NCI-H345 (cell line): ENCODE measurements around the gene FAM89B.

Experiments used
- DNase-seq: peaks from one replicate; lab custom pipeline; 2025; lab: John Stamatoyannopoulos, UW

Gene FAM89B

DNA sequence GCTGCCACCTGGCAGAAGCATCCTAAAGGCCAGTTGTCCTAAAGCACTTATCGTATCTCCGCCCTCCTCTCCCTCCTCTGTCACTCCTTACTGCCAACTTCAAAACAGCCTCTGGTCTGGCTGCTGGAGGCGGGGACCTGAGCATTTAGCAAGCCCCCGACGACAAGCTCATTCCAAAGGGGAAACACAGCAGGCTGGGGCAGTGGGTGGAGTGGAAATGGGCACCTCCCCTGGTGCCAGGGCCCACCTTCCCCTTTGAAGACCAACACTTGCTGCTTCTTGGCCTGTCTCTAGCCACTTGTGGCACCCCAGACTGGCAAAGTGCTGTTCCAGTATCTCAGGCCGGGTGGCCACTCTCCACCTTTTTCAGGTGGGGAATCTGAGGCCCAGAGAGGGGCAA, 38.1 kb downstream of the FAM89B start:
- DNase-seq, result no peak

DNA sequence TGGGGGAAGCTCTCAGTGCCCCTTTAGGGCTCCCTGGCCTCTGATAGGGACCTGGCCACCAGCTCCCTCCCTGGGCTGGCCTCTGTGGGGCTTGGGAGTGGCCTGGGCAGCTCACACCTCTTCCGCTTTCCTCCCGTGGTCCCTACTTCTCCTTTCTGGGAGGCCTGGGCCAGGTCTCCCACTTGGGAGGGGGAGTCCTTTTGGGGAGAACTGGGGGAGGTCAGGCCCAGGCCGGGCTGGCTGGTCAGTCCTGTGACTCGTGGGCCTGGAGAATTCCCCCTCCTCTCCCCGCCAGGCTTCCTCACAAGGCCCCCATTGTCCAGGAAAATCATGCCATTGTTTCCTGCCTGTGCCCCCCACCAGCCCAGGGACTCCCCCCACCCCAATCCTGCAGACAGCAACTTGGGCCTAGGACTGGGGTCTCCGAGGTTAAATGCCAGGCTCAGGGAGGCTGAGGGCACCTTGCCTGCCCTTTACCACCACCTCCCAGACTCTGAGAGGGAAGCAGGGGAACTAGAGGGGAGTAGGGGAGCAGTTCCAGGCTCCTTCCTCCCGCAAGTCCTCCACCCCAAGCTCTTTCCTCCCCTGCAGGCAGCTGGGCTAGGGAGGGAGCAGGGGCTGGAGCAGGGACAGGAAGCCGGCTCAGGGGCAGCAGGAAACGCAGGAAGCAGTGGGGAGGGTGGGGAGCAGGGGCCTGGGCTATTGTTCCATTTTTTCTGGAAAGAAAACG, 38.9 kb downstream of the FAM89B start:
- DNase-seq, result no peak

GRCh38 chr11:65611758-65612603, 39.6 kb downstream of the FAM89B start:
- no peak for DNase-seq

- DNase-seq, result no peak
Observed at GRCh38 chr11:65612691-65613090, 40.4 kb downstream of the FAM89B start.

DNA sequence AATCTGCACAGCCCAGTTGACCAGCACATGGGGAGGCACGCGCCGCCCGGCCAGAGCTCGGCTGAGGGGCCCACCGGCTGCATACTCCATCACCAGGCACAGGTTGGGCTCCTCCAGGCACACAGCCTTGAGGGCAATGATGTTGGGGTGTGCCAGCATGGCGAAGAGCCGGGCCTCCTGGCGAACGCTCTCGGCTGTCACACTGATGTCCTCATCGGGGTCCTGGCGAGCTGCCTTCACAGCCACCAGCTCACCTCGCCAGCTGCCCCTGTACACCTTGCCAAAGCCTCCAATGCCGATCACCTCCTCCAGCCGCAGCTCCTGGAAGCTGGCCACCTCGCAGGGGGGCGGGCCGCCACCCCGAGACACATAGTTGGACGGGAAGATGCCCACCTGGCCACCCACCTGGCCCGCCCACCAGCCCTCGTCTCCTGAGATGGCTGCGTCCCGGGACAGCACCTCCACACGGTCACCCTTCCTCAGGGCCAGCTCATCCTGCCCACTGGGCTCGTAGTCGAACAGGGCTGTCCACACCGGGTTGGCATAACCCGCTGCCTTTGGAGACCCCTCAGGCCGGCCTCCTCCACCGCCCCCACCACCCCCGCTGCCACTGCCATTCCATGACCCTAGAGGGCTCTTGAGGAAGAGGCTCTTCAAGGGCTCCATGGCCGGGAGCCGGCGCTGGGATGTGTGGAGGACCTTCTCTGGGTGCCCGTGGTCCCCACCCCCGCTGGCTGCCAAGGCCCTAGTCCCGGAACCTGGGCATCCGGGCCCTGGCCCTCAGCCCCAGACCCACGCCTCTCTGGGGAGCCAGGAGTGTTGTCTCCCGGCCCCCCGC, 41.0 kb downstream of the FAM89B start:
- DNase-seq, result no peak

DNA sequence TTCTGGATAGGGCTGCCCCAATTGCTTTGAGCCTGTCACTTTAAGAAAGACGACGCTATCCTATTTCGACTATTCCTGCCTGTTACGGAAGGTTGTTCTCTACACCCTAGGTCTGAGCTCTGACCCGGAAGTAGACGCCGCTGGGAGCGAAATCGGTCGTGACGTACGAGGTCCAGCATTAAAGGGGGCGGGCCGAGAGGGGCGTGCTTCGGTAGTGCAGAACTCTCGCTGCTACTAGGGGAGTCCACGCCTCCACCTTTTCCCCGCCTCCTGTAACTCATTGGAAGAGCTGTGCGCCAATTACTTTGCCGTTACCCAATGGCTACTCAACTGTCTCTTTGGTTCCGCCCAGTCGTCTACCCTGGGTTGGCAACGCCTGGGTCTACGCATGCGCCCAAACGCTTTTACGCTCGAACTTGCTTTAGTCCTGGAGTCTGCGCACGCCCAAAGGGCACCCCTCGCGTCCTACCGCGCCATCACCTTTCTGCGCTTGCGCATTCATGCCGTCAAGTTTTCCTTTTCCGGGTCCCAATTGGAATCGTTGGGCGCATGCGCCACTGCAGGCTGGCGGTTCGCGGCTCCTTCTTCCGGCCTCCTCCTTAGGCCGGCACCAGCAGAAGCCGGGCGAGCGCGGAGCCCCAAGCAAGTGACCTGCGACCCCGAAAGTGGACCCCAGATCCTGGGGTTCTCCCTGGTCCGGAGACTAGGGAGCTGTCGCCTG, 43.1 kb downstream of the FAM89B start, which contains the start of gene PCNX3:
PCNX3 (plus strand) TSS at position 548 of the 721 bp plus-strand sequence. CDS start 536 bp downstream, outside the sequence.
- peak; percentile 100 for DNase-seq

DNA sequence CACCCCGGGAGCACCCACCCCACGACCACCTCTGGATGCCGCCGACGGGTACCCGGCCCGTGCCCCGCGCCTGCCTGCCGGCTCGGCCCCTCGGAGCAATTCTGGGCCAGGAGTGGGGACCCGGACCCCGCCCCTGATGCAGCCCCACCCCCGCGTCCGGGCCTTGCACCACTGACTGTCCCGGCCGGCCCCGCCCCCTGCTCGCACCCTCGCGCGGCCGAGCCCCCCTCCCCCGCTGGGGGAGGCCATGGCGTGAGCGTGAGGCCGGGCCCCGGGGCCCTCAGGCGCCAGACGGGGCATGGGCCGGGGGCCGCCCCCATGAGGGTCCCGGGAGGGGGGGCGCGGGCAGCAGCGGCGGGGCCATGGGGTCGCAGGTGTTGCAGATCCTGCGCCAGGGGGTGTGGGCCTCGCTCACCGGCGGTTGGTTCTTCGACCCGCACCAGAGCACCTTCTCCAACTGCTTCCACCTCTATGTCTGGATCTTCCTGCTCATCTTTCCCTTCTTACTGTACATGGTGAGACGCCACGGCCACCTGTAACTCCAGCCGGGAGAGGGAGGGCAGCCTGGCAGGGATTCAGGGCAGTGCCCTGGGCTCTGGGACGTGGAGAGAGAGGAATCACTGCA, 43.7 kb downstream of the FAM89B start:
- peak; percentile 34 for DNase-seq

DNA sequence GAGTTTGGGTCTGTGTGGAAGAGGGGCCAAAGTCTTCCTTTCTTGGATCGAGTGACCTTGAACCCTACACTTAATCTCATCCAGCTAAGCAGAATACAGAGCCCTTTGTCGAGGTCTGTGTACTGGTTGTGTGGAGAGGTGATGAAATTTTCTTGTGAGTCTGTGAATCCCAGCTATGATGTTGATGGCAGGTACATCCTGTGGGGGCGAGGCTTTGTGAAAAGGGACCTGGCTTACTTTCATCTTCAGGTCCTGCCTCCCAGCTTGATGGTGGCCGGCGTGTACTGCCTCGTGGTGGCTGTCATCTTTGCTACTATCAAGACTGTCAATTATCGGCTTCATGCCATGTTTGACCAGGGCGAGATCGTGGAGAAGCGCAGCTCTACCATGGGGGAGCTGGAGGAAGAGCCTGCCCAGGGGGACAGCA, 44.2 kb downstream of the FAM89B start:
- no peak for DNase-seq

DNA sequence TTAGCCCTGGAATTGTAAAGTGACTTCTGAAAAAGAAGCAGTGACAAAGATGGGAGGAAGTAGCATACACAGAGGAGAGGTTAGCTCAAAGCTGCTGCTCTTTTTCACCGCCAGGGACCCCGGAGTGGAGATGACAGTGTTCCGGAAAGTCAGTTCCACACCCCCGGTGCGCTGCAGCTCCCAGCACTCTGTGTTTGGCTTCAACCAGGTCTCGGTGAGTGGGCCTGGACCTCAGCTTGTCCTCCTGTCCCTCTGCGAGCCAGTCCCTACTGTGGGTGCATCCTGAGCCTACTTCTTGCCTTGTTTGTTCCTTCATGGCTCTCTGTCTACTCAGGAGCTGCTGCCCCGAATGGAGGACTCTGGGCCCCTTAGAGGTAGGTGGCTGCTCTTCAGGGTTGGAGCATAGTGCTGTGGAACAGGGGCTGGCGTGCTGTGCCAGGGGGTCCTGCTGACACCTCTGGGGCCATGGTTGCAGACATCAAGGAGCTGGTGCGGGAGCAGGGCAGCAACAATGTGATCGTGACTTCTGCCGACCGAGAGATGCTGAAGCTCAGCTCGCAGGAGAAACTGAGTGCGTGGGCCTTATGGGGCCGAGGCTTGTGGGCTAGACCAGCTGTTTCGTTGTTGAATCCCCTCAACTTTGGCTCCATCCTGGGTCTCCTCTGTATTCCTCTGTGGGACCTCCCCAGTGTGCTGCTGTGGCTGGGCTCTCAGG, 45.0 kb downstream of the FAM89B start:
- no peak for DNase-seq

DNA sequence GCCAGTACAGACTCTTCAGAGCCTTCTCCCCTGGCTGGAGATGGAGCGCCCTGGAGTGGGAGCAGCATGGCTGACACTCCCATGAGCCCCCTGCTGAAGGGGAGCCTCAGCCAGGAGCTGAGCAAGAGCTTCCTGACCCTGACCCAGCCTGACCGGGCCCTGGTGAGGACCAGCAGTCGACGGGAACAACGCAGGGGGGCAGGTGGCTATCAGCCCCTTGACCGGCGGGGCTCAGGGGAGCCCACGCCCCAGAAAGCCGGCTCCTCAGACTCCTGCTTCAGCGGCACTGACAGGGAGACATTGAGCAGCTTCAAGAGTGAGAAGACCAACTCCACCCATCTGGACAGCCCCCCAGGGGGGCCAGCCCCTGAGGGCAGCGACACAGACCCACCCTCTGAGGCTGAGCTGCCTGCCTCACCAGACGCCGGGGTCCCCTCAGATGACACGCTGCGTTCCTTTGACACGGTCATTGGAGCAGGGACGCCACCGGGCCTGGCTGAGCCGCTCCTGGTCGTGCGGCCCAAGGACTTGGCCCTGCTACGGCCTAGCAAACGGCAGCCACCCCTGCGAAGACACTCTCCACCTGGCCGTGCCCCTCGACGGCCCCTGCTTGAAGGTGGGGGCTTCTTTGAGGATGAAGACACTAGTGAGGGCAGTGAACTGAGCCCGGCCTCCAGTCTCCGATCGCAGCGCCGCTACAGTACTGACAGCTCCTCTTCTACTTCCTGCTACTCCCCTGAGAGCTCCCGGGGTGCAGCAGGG, 45.8 kb downstream of the FAM89B start:
- DNase-seq, result no peak

DNA sequence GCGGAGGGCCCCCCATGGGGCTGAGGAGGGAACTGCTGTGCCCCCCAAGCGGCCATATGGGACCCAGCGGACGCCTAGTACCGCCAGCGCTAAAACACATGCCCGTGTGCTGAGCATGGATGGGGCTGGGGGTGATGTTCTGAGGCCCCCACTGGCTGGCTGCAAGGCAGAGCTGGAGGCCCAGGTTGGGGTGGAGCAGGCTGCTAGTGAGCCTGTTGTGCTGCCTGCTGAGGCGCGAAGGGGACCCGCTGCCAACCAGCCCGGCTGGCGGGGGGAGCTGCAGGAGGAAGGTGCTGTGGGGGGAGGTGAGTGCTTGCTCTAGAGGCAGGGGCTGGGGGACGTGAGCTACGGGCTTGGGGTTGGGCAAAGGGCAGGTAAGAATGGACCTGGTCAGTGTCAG, 46.4 kb downstream of the FAM89B start:
- DNase-seq, result no peak

DNA sequence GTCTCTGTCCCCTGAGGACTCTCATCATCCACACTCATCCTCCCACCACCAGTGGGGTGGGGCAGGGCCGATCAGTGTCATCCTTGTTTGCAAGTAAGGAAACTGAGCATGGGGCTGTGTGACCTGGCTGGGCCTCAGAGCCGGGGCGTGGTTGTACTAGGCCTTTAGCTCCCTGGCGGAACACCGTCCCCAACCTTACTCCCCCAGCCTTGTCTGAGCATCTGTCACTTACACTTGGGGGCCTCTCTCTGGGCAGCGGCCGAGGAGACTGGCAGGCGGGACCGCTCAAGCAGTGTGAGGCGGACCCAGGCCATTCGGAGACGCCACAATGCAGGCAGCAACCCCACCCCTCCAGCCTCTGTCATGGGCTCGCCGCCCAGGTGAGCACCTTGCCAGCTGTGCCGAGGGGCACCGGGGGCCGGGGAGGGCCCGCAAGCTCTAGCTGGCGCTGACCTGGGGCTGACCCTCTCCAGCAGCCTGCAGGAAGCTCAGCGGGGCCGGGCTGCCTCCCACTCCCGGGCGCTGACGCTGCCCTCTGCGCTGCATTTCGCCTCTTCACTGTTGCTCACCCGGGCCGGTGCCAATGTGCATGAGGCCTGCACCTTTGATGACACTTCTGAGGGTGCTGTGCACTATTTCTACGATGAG, 47.1 kb downstream of the FAM89B start:
- no peak for DNase-seq

DNA sequence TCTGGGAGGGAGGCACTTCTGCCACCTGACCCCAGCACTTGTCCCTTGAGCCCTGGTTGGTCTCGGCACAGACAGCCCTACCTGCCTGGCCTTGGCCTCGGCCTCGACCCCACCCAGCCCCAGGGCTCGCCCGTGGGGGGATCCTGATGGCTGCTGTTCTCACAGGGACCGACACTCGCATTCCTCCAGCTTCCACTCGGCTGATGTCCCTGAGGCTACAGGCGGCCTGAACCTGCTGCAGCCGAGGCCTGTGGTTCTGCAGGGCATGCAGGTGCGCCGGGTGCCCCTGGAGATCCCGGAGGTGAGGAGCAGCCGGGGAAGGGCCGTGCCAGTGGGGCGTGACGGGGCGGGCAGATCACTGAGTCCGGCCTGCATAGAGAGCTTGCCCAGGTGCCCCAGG, 48.3 kb downstream of the FAM89B start:
- DNase-seq, result no peak

- DNase-seq, result no peak
Observed at GRCh38 chr11:65621460-65621859, 49.1 kb downstream of the FAM89B start.

DNA sequence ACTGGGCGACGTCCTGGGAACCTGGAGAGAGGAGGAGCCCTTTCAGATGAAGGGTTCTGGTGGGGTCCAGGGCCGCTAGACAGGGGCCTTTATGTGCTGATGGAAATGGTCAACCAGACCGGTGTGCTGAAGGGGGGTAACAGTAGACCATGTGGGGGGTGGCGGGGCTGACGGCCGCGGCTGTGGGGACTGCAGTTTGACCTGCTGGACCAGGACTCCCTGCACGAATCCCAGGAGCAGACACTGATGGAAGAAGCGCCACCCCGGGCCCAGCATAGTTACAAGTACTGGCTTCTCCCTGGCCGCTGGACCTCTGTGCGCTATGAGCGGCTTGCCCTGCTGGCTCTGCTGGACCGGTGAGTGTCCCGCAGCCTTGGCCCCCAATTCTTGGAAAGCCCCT, 49.7 kb downstream of the FAM89B start:
- no peak for DNase-seq

GRCh38 chr11:65623177-65623576, 50.8 kb downstream of the FAM89B start:
- DNase-seq, result no peak
